ENCODE measurements around the gene GABRG3.

The GABRG3 gene

GRCh38 chr15:27576576-27576975, 605.6 kb downstream of the GABRG3 start:
- H3K27ac ChIP-seq (replicated peaks): no peak overlapping the region
- TF ChIP-seq, protein P1, sequence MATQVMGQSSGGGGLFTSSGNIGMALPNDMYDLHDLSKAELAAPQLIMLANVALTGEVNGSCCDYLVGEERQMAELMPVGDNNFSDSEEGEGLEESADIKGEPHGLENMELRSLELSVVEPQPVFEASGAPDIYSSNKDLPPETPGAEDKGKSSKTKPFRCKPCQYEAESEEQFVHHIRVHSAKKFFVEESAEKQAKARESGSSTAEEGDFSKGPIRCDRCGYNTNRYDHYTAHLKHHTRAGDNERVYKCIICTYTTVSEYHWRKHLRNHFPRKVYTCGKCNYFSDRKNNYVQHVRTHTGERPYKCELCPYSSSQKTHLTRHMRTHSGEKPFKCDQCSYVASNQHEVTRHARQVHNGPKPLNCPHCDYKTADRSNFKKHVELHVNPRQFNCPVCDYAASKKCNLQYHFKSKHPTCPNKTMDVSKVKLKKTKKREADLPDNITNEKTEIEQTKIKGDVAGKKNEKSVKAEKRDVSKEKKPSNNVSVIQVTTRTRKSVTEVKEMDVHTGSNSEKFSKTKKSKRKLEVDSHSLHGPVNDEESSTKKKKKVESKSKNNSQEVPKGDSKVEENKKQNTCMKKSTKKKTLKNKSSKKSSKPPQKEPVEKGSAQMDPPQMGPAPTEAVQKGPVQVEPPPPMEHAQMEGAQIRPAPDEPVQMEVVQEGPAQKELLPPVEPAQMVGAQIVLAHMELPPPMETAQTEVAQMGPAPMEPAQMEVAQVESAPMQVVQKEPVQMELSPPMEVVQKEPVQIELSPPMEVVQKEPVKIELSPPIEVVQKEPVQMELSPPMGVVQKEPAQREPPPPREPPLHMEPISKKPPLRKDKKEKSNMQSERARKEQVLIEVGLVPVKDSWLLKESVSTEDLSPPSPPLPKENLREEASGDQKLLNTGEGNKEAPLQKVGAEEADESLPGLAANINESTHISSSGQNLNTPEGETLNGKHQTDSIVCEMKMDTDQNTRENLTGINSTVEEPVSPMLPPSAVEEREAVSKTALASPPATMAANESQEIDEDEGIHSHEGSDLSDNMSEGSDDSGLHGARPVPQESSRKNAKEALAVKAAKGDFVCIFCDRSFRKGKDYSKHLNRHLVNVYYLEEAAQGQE (IDR thresholded peaks at IDR 0.05; ENCODE audit: insufficient replicate concordance, low read depth): no peak
- TF ChIP-seq CTCF (IDR thresholded peaks at IDR 0.05; ENCODE audit: insufficient read depth, low read length) (no peak), POLR2AphosphoS5 (IDR thresholded peaks at IDR 0.05; ENCODE audit: low read depth) (no peak), SPI1 (IDR thresholded peaks at IDR 0.05; ENCODE audit: borderline replicate concordance, low read depth) (no peak), GABPA (IDR thresholded peaks at IDR 0.05; ENCODE audit: low read depth) (no peak)
- no peaks in the 10 kb centered on the region for H3K27me3 ChIP-seq (ENCODE audit: insufficient read depth, poor library complexity, severe bottlenecking)
- H3K4me3 ChIP-seq (replicated peaks; ENCODE audit: insufficient read depth, low read length): no peak overlapping the region
- no peak for DNase-seq (ENCODE audit: low read depth in 1 of 2, low spot score in 1 of 2)

DNA sequence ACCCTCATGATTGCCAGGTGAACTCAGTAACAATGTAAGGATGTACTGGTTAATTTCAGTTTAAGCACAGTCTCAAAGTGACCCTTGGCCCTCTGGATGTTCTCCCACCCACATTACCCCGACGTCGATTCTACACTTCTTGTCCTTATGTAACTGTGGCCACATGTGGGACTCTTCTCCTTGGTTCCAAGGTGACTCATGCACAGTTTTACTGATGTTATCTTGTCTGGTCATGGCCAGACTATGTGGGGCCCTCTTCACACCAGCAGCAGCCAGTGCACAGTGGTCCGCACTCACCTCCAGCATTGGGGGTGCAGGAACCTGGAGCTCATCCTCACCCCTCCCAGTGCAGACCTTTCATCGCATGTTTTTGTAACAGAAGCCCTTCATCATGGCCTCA, 608.8 kb downstream of the GABRG3 start:
- no peaks in the 10 kb centered on the region for H3K27me3 ChIP-seq (ENCODE audit: insufficient read depth, poor library complexity, severe bottlenecking)
- H3K27ac ChIP-seq (replicated peaks): no peak overlapping the region
- no peak overlapping the region for H3K4me3 ChIP-seq (replicated peaks; ENCODE audit: insufficient read depth, low read length)
- no peak for DNase-seq (ENCODE audit: low read depth in 1 of 2, low spot score in 1 of 2)
- TF ChIP-seq, protein P1 (IDR thresholded peaks at IDR 0.05; ENCODE audit: insufficient replicate concordance, low read depth): no peak
- TF ChIP-seq SPI1 (IDR thresholded peaks at IDR 0.05; ENCODE audit: borderline replicate concordance, low read depth) (no peak), GABPA (IDR thresholded peaks at IDR 0.05; ENCODE audit: low read depth) (no peak), POLR2AphosphoS5 (IDR thresholded peaks at IDR 0.05; ENCODE audit: low read depth) (no peak), CTCF (IDR thresholded peaks at IDR 0.05; ENCODE audit: insufficient read depth, low read length) (no peak)

GRCh38 chr15:27582726-27583410, 611.9 kb downstream of the GABRG3 start:
- Histone ChIP-seq H3K4me3 (replicated peaks; ENCODE audit: insufficient read depth, low read length) (no peak overlapping the region), H3K27me3 (ENCODE audit: insufficient read depth, poor library complexity, severe bottlenecking) (no peaks in the 10 kb centered on the region), H3K27ac (replicated peaks) (no peak overlapping the region)
- DNase-seq (ENCODE audit: low read depth in 1 of 2, low spot score in 1 of 2): no peak
- TF ChIP-seq, protein P1 (IDR thresholded peaks at IDR 0.05; ENCODE audit: insufficient replicate concordance, low read depth): no peak
- TF ChIP-seq SPI1 (IDR thresholded peaks at IDR 0.05; ENCODE audit: borderline replicate concordance, low read depth) (no peak), POLR2AphosphoS5 (IDR thresholded peaks at IDR 0.05; ENCODE audit: low read depth) (no peak), GABPA (IDR thresholded peaks at IDR 0.05; ENCODE audit: low read depth) (no peak), CTCF (IDR thresholded peaks at IDR 0.05; ENCODE audit: insufficient read depth, low read length) (no peak)

All from HL-60 (cell line).